Measurements from ENCODE around the gene CCDC80. TPM values are rescaled to one million over a fixed set of nuclear protein-coding genes. Genes with fewer than 3 reads are reported as not detected.
A peak's percentile ranks its signal among the peaks of the same experiment; 100 is the strongest.

Gene CCDC80, protein sequence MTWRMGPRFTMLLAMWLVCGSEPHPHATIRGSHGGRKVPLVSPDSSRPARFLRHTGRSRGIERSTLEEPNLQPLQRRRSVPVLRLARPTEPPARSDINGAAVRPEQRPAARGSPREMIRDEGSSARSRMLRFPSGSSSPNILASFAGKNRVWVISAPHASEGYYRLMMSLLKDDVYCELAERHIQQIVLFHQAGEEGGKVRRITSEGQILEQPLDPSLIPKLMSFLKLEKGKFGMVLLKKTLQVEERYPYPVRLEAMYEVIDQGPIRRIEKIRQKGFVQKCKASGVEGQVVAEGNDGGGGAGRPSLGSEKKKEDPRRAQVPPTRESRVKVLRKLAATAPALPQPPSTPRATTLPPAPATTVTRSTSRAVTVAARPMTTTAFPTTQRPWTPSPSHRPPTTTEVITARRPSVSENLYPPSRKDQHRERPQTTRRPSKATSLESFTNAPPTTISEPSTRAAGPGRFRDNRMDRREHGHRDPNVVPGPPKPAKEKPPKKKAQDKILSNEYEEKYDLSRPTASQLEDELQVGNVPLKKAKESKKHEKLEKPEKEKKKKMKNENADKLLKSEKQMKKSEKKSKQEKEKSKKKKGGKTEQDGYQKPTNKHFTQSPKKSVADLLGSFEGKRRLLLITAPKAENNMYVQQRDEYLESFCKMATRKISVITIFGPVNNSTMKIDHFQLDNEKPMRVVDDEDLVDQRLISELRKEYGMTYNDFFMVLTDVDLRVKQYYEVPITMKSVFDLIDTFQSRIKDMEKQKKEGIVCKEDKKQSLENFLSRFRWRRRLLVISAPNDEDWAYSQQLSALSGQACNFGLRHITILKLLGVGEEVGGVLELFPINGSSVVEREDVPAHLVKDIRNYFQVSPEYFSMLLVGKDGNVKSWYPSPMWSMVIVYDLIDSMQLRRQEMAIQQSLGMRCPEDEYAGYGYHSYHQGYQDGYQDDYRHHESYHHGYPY
- total RNA-seq (2012; rRNA removed): 387 and 406 TPM in 2 replicates
- polyA plus RNA-seq (2012; rRNA removed): 356 and 418 TPM in 2 replicates
- 155 and 190 TPM in 2 replicates for polyA plus RNA-seq (2012; cell fraction: cytosol; rRNA removed)
- polyA plus RNA-seq (2012; cell fraction: nucleus; rRNA removed; ENCODE audit: low replicate concordance): 44.6 and 106 TPM in 2 replicates
- Bru-seq, nascent RNA: percentile 99 among the genes with signal in this experiment
- percentile 100 among the genes with signal in this experiment for BruChase-seq, experiment 1, labeled RNA remaining after a 6-hour chase
- percentile 99 among the genes with signal in this experiment for BruChase-seq, experiment 2, labeled RNA remaining after a 2-hour chase
- long read RNA-seq, full-length matches to known transcripts: 63 of 1,004 reads
- long read RNA-seq, partial matches to known transcripts: 683 of 1,004 reads
- long read RNA-seq, other reads (novel, unspliced or antisense): 258 of 1,004 reads

- Histone ChIP-seq H3K9me3 (ENCODE audit: control insufficient read depth, insufficient read depth, low read length) (no peaks in the 10 kb centered on the region), H3K9me1 (ENCODE audit: insufficient read depth, low read length) (peaks cover 29% of the 10 kb centered on the region), H4K91ac (ENCODE audit: insufficient read depth, low read depth, low read length) (peak within 1 kb of the TSS; percentile 98), H2BK20ac (ENCODE audit: low read depth, low read length) (peak within 1 kb of the TSS; percentile 90), H3K4me1 (ENCODE audit: control insufficient read depth, insufficient read depth, low read length) (peaks cover 32% of the 10 kb centered on the region), H3K56ac (ENCODE audit: extremely low read depth, insufficient read depth, low read length) (peak within 1 kb of the TSS; percentile 98), H2BK120ac (ENCODE audit: low read depth, low read length) (peak within 1 kb of the TSS; percentile 98), H3K4ac (ENCODE audit: low read depth, low read length) (peak within 1 kb of the TSS; percentile 97), H2AK9ac (replicated peaks; ENCODE audit: low read depth, low read length, poor library complexity) (peak within 1 kb of the TSS; percentile 63), H2BK5ac (ENCODE audit: low read depth, low read length, poor library complexity, severe bottlenecking) (peak within 1 kb of the TSS; percentile 97), H3K14ac (replicated peaks; ENCODE audit: low read depth, low read length) (peak within 1 kb of the TSS; percentile 98), H3K4me2 (ENCODE audit: low read depth, low read length) (peak within 1 kb of the TSS; percentile 93), H3K36me3 (ENCODE audit: control insufficient read depth, insufficient read depth, low read length) (peaks cover 10% of the 10 kb centered on the region), H3K23ac (ENCODE audit: low read depth, low read length) (peak within 1 kb of the TSS; percentile 86), H2AK5ac (ENCODE audit: low read depth, low read length) (peak within 1 kb of the TSS; percentile 80), H3K4me3 (ENCODE audit: insufficient read depth, low read depth, low read length) (peak within 1 kb of the TSS; percentile 84), H2AFZ (replicated peaks; ENCODE audit: low read length, poor library complexity) (peak within 1 kb of the TSS; percentile 68), H2BK15ac (ENCODE audit: low read depth, low read length) (peak within 1 kb of the TSS; percentile 100), H3K27ac (ENCODE audit: insufficient read depth, low read length) (peak within 1 kb of the TSS; percentile 98), H3K9ac (ENCODE audit: low read depth, low read length) (peak within 1 kb of the TSS; percentile 99), H4K20me1 (ENCODE audit: insufficient read depth, low read length) (no peaks in the 10 kb centered on the region), H4K5ac (ENCODE audit: low read depth, low read length) (peak within 1 kb of the TSS; percentile 93), H4K8ac (ENCODE audit: low read depth in 2 of 2, low read length in 2 of 2) (peak within 1 kb of the TSS; percentile 89 to 94), H3K79me1 (ENCODE audit: low read depth in 1 of 2, low read length in 2 of 2) (peaks cover 19 to 42% of the 10 kb centered on the region in 2 experiments), H3K27me3 (ENCODE audit: control insufficient read depth, insufficient read depth, low read length) (no peaks in the 10 kb centered on the region), H3K18ac (ENCODE audit: low read depth, low read length) (peak within 1 kb of the TSS; percentile 97)
- WGBS, 2 experiments (ENCODE audit: extremely low coverage in 2 of 2, insufficient read length in 1 of 2): 0% methylated on average over 1 of the region's 6 CpGs; no CpG with 5 or more reads in 1 of the 2 experiments
- ChIA-PET CTCF (interaction anchor here (1.2 to 3.7 kb wide), 9 partner anchors 13 to 647 kb away, joined by 3 to 34 read pairs (median 5); no protein-coding TSS in a partner anchor), POLR2A (ENCODE audit: unreplicated experiment) (interaction anchor here (0.5 to 1.7 kb wide), 12 partner anchors 10 to 349 kb away, joined by 3 to 9 read pairs (median 3); partner anchors contain the start of gene GTPBP8)
- intact Hi-C loops (cut with micrococcal nuclease) (loop anchor here (2.0 to 10.0 kb wide), 6 partner anchors 58 to 984 kb away; partner anchors contain the start of genes BOC and GTPBP8), in situ Hi-C loops (cut with MboI; ENCODE audit: low sequenced_read_pairs) (loop anchor here (5.0 to 25.0 kb wide), 4 partner anchors 59 to 646 kb away; no protein-coding TSS in a partner anchor), dilution Hi-C loops (cut with HindIII; ENCODE audit: low sequenced_read_pairs, unreplicated experiment) (no loop called here)
- peak; percentile 40 for ATAC-seq (ENCODE audit: low read depth)
- peak; percentile 94 for DNase-seq
- no TSS peak for BruUV-seq (replicated peaks)
- TF ChIP-seq MXI1 (IDR thresholded peaks at IDR 0.05; ENCODE audit: borderline replicate concordance, low read depth, low read length): no peak
- TF ChIP-seq POLR2A (IDR thresholded peaks at IDR 0.05; ENCODE audit: low read depth, low read length): peak; percentile 98
- no peak for TF ChIP-seq CHD1 (IDR thresholded peaks at IDR 0.05; ENCODE audit: low read depth, low read length)
- TF ChIP-seq MAFK (IDR thresholded peaks at IDR 0.05; ENCODE audit: low read depth, low read length): peak; percentile 79
- TF ChIP-seq RFX5 (IDR thresholded peaks at IDR 0.05; ENCODE audit: low read depth, low read length): no peak
- peak; percentile 44; the same call in 1 of the 2 replicates for TF ChIP-seq BHLHE40 (IDR thresholded peaks at IDR 0.05; ENCODE audit: low read depth, low read length)
- no peak for TF ChIP-seq CTCF (conservative IDR thresholded peaks at IDR 0.05; ENCODE audit: low read depth, low read length)
Measured at GRCh38 chr3:112640930-112641801, at the start of gene CCDC80. Gene CCDC80, minus strand, starts transcription at chr3:112641143. Its CDS starts 1,238 bp downstream, at chr3:112639905.

Data from IMR-90 (cell line).